ENCODE data around the gene TDG. TPM values are rescaled to one million over a fixed set of nuclear protein-coding genes. Genes with fewer than 3 reads are reported as not detected.

TDG gene
- total RNA-seq, 1 experiment from 2014 or later, result 31.6 TPM

DNA sequence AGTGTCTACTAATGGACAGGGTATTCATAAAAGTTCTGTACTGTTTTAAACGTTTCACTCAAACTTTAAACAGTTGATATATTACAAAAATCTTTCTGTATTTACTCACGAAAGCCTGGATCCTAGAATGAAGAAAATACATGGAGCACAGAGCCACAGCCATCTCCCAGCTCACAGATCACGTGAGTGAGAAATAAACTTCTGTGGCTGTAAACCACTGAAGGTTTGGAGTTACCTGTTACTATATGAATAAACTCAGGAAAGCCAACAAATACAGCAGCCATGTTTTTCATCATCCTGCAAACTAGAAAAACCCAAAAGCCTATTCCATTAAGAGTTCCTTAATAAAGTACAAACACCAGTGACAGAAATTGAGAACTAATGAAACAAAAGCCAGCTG lies 867 bp upstream of the TDG start:
- H3K36me3 Mint-ChIP-seq (ENCODE audit: insufficient read depth, unreplicated experiment), result peaks cover 24% of the 10 kb centered on the region
- H3K27ac Mint-ChIP-seq (ENCODE audit: low read depth, unreplicated experiment), result peak overlapping the region; percentile 97
- H3K4me1 Mint-ChIP-seq (ENCODE audit: insufficient read depth, unreplicated experiment), result peaks cover 28% of the 10 kb centered on the region
- intact Hi-C loops (cut with micrococcal nuclease), result loop anchor here (1.0 to 2.0 kb wide), 3 partner anchors 8 to 144 kb away; partner anchors contain the start of gene HCFC2
- no peak for DNase-seq (ENCODE audit: unreplicated experiment)
- CTCF ChIA-PET, result interaction anchor here (0.9 to 6.0 kb wide), 7 partner anchors 9 to 144 kb away, joined by 3 to 40 read pairs (median 4); partner anchors contain the start of genes HCFC2 and HSP90B1
- TF ChIP-seq, protein P1, sequence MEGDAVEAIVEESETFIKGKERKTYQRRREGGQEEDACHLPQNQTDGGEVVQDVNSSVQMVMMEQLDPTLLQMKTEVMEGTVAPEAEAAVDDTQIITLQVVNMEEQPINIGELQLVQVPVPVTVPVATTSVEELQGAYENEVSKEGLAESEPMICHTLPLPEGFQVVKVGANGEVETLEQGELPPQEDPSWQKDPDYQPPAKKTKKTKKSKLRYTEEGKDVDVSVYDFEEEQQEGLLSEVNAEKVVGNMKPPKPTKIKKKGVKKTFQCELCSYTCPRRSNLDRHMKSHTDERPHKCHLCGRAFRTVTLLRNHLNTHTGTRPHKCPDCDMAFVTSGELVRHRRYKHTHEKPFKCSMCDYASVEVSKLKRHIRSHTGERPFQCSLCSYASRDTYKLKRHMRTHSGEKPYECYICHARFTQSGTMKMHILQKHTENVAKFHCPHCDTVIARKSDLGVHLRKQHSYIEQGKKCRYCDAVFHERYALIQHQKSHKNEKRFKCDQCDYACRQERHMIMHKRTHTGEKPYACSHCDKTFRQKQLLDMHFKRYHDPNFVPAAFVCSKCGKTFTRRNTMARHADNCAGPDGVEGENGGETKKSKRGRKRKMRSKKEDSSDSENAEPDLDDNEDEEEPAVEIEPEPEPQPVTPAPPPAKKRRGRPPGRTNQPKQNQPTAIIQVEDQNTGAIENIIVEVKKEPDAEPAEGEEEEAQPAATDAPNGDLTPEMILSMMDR (IDR thresholded peaks at IDR 0.05; ENCODE audit: unreplicated experiment), result no peak
- BruUV-seq (replicated peaks), result no TSS peak
- POLR2A ChIA-PET, result interaction anchor here (0.6 to 4.8 kb wide), 22 partner anchors 9 to 1143 kb away, joined by 3 to 214 read pairs (median 12); partner anchors contain the start of genes GLT8D2, HCFC2, HSP90B1 and NFYB
- H3K4me3 Mint-ChIP-seq (ENCODE audit: unreplicated experiment), result peak overlapping the region; percentile 92
- H3K27me3 Mint-ChIP-seq (ENCODE audit: insufficient read depth, unreplicated experiment), result no peaks in the 10 kb centered on the region
- H3K9me3 Mint-ChIP-seq (ENCODE audit: unreplicated experiment), result no peaks in the 10 kb centered on the region

DNA sequence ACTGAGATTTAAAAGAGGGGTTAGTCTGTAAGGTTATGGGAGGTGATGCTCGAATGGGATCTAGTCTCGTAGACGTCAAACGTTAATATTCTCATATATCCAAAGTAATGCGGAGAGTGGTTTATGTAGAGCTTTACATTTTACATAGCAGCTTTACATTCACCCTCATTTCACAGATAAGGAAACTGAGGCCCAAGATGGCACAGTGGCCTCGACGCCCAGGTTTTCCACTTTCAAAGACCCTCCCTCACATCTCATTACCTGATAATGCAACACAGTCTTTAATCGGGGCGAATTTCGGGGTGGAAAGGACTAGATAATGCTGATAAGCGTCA lies 450 bp upstream of the TDG start:
- no peaks in the 10 kb centered on the region for H3K27me3 Mint-ChIP-seq (ENCODE audit: insufficient read depth, unreplicated experiment)
- no peak for DNase-seq (ENCODE audit: unreplicated experiment)
- BruUV-seq (replicated peaks), result TSS peak; percentile 88
- TF ChIP-seq, protein P1 (IDR thresholded peaks at IDR 0.05; ENCODE audit: unreplicated experiment), result no peak
- no peaks in the 10 kb centered on the region for H3K9me3 Mint-ChIP-seq (ENCODE audit: unreplicated experiment)
- peaks cover 28% of the 10 kb centered on the region for H3K4me1 Mint-ChIP-seq (ENCODE audit: insufficient read depth, unreplicated experiment)
- ChIA-PET POLR2A (interaction anchor here (0.6 to 4.8 kb wide), 35 partner anchors 9 to 1142 kb away, joined by 3 to 214 read pairs (median 7); partner anchors contain the start of genes GLT8D2, HCFC2, HSP90B1 and NFYB), CTCF (interaction anchor here (0.9 to 6.0 kb wide), 9 partner anchors 9 to 173 kb away, joined by 3 to 40 read pairs (median 3); partner anchors contain the start of genes HCFC2, HSP90B1 and NFYB)
- intact Hi-C loops (cut with micrococcal nuclease), result loop anchor here (1.0 to 2.0 kb wide), 3 partner anchors 8 to 144 kb away; partner anchors contain the start of gene HCFC2
- peak overlapping the region; percentile 97 for H3K27ac Mint-ChIP-seq (ENCODE audit: low read depth, unreplicated experiment)
- H3K36me3 Mint-ChIP-seq (ENCODE audit: insufficient read depth, unreplicated experiment), result peaks cover 27% of the 10 kb centered on the region
- peak overlapping the region; percentile 92 for H3K4me3 Mint-ChIP-seq (ENCODE audit: unreplicated experiment)

- ChIA-PET POLR2A (interaction anchor here (0.6 to 4.8 kb wide), 33 partner anchors 7 to 1141 kb away, joined by 3 to 214 read pairs (median 7); partner anchors contain the start of genes GLT8D2, HCFC2, HSP90B1 and NFYB), CTCF (interaction anchor here (1.1 to 6.0 kb wide), 6 partner anchors 10 to 142 kb away, joined by 3 to 40 read pairs (median 4); partner anchors contain the start of gene HCFC2)
- no TSS peak for BruUV-seq (replicated peaks)
- H3K36me3 Mint-ChIP-seq (ENCODE audit: insufficient read depth, unreplicated experiment), result peaks cover 33% of the 10 kb centered on the region
- peaks cover 34% of the 10 kb centered on the region for H3K4me1 Mint-ChIP-seq (ENCODE audit: insufficient read depth, unreplicated experiment)
- peak overlapping the region; percentile 97 for H3K27ac Mint-ChIP-seq (ENCODE audit: low read depth, unreplicated experiment)
- TF ChIP-seq, protein P1 (IDR thresholded peaks at IDR 0.05; ENCODE audit: unreplicated experiment), result no peak
- no peaks in the 10 kb centered on the region for H3K27me3 Mint-ChIP-seq (ENCODE audit: insufficient read depth, unreplicated experiment)
- intact Hi-C loops (cut with micrococcal nuclease), result no loop called here
- H3K4me3 Mint-ChIP-seq (ENCODE audit: unreplicated experiment), result peak overlapping the region; percentile 92
- H3K9me3 Mint-ChIP-seq (ENCODE audit: unreplicated experiment), result no peaks in the 10 kb centered on the region
- DNase-seq (ENCODE audit: unreplicated experiment), result no peak
Measured at GRCh38 chr12:103966736-103967135, 1.1 kb downstream of the TDG start.

DNA sequence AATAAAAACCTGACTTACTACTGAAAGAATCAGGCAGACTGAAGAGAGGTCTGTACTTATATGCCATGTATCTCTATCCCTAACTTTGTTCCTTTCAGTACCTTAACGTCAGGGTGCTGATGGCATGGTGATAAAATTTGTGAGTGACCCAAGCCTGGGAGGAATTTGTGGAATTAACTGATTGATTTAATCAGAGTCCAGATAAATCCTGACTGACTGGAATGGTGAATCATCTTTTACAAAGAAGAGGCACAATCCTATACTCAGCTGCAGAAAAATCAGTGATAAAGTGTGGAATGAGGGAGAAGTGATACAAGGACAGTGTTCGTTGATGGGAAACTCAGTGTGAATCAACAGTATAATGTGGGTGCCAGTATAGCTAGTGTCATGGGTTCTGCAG lies 3.7 kb downstream of the TDG start:
- Mint-ChIP-seq H3K27ac (ENCODE audit: low read depth, unreplicated experiment) (no peak overlapping the region), H3K36me3 (ENCODE audit: insufficient read depth, unreplicated experiment) (peaks cover 50% of the 10 kb centered on the region), H3K27me3 (ENCODE audit: insufficient read depth, unreplicated experiment) (no peaks in the 10 kb centered on the region), H3K4me3 (ENCODE audit: unreplicated experiment) (peak overlapping the region; percentile 5), H3K4me1 (ENCODE audit: insufficient read depth, unreplicated experiment) (peaks cover 34% of the 10 kb centered on the region), H3K9me3 (ENCODE audit: unreplicated experiment) (no peaks in the 10 kb centered on the region)
- no peak for DNase-seq (ENCODE audit: unreplicated experiment)
- intact Hi-C loops (cut with micrococcal nuclease), result no loop called here
- no TSS peak for BruUV-seq (replicated peaks)
- ChIA-PET CTCF (interaction anchor here (1.0 to 1.3 kb wide), 3 partner anchors 15 to 140 kb away, joined by 4 to 5 read pairs (median 5); no protein-coding TSS in a partner anchor), POLR2A (interaction anchor here (0.6 to 1.1 kb wide), 2 partner anchors 13 to 95 kb away, joined by 3 to 5 read pairs; a partner anchor contains a TSS)
- TF ChIP-seq, protein P1 (IDR thresholded peaks at IDR 0.05; ENCODE audit: unreplicated experiment), result no peak
